Measurements from ENCODE around the gene RYR2. TPM values are rescaled to one million over a fixed set of nuclear protein-coding genes. Genes with fewer than 3 reads are reported as not detected.

RYR2 gene
- total RNA-seq, 6 experiments from 2014 or later, result 0.05 to 0.17 TPM; not detected in 4

GRCh38 chr1:237318748-237319147 is 276.8 kb downstream of the RYR2 start:
- H3K9me3 Mint-ChIP-seq, result peaks cover 27% of the 10 kb centered on the region
- H3K4me3 Mint-ChIP-seq, result no peak overlapping the region
- no peak for DNase-seq
- no peaks in the 10 kb centered on the region for H3K4me1 Mint-ChIP-seq (ENCODE audit: low read depth)
- no peak overlapping the region for H3K27ac Mint-ChIP-seq
- H3K27me3 Mint-ChIP-seq (ENCODE audit: insufficient read depth), result no peaks in the 10 kb centered on the region
- H3K36me3 Mint-ChIP-seq (ENCODE audit: low read depth), result no peaks in the 10 kb centered on the region
- no peak for TF ChIP-seq CTCF (IDR thresholded peaks at IDR 0.05)

GRCh38 chr1:237320890-237321289 is 278.9 kb downstream of the RYR2 start:
- DNase-seq, result no peak
- TF ChIP-seq CTCF (IDR thresholded peaks at IDR 0.05), result no peak
- H3K36me3 Mint-ChIP-seq (ENCODE audit: low read depth), result no peaks in the 10 kb centered on the region
- no peak overlapping the region for H3K4me3 Mint-ChIP-seq
- H3K27me3 Mint-ChIP-seq (ENCODE audit: insufficient read depth), result no peaks in the 10 kb centered on the region; the same call in 1 of the 2 replicates
- peaks cover 28% of the 10 kb centered on the region for H3K9me3 Mint-ChIP-seq
- H3K27ac Mint-ChIP-seq, result no peak overlapping the region
- H3K4me1 Mint-ChIP-seq (ENCODE audit: low read depth), result no peaks in the 10 kb centered on the region

- H3K27ac Mint-ChIP-seq, result no peak overlapping the region
- no peaks in the 10 kb centered on the region; the same call in 1 of the 2 replicates for H3K27me3 Mint-ChIP-seq (ENCODE audit: insufficient read depth)
- no peak overlapping the region for H3K4me3 Mint-ChIP-seq
- no peak for TF ChIP-seq CTCF (IDR thresholded peaks at IDR 0.05)
- H3K36me3 Mint-ChIP-seq (ENCODE audit: low read depth), result no peaks in the 10 kb centered on the region
- no peaks in the 10 kb centered on the region for H3K4me1 Mint-ChIP-seq (ENCODE audit: low read depth)
- peaks cover 36% of the 10 kb centered on the region for H3K9me3 Mint-ChIP-seq
- DNase-seq, result no peak
These were observed 282.2 kb downstream of the RYR2 start for GRCh38 chr1:237324226-237324625.

GRCh38 chr1:237327061-237327460 is 285.1 kb downstream of the RYR2 start:
- no peak for TF ChIP-seq CTCF (IDR thresholded peaks at IDR 0.05)
- no peak for DNase-seq
- no peak overlapping the region for H3K4me3 Mint-ChIP-seq
- no peak overlapping the region for H3K27ac Mint-ChIP-seq
- no peaks in the 10 kb centered on the region for H3K36me3 Mint-ChIP-seq (ENCODE audit: low read depth)
- H3K4me1 Mint-ChIP-seq (ENCODE audit: low read depth), result no peaks in the 10 kb centered on the region
- peaks cover 33% of the 10 kb centered on the region for H3K9me3 Mint-ChIP-seq
- H3K27me3 Mint-ChIP-seq (ENCODE audit: insufficient read depth), result no peaks in the 10 kb centered on the region; the same call in 1 of the 2 replicates

- H3K4me1 Mint-ChIP-seq (ENCODE audit: low read depth), result no peaks in the 10 kb centered on the region
- no peak for TF ChIP-seq CTCF (IDR thresholded peaks at IDR 0.05)
These were observed 298.9 kb downstream of the RYR2 start for GRCh38 chr1:237340892-237341291.

GRCh38 chr1:237341391-237341790 is 299.4 kb downstream of the RYR2 start:
- H3K4me3 Mint-ChIP-seq, result no peak overlapping the region

More at GRCh38 chr1:237340892-237341291, 298.9 kb downstream of the RYR2 start:
- Mint-ChIP-seq H3K9me3 (peaks cover 48% of the 10 kb centered on the region), H3K4me3 (no peak overlapping the region), H3K27ac (no peak overlapping the region), H3K36me3 (ENCODE audit: low read depth) (no peaks in the 10 kb centered on the region), H3K27me3 (ENCODE audit: insufficient read depth) (no peaks in the 10 kb centered on the region)
- DNase-seq, result no peak

More at GRCh38 chr1:237341391-237341790, 299.4 kb downstream of the RYR2 start:
- DNase-seq, result no peak
- Mint-ChIP-seq H3K9me3 (peaks cover 50% of the 10 kb centered on the region), H3K27me3 (ENCODE audit: insufficient read depth) (no peaks in the 10 kb centered on the region), H3K4me1 (ENCODE audit: low read depth) (no peaks in the 10 kb centered on the region), H3K36me3 (ENCODE audit: low read depth) (no peaks in the 10 kb centered on the region), H3K27ac (no peak overlapping the region)
- TF ChIP-seq CTCF (IDR thresholded peaks at IDR 0.05), result no peak
